Ovary (tissue), 9 donors: ENCODE measurements around the gene RNPEP. TPM values are rescaled to one million over a fixed set of nuclear protein-coding genes. Genes with fewer than 3 reads are reported as not detected.
A peak's percentile ranks its signal among the peaks of the same experiment; 100 is the strongest.

Source experiments
- DNase-seq, 5 donors: peaks; one replicate each; pipeline ENCODE4 v3.0.0-alpha.2; 2019 to 2020
- H3K27ac ChIP-seq, 2 donors: fragments of 200-600 bp; one replicate each; pipeline versions ENCODE4 v1.5.1 to v1.8.0; 2019 to 2022
- H3K27me3 ChIP-seq: fragments of 200-600 bp; one replicate; pipeline ENCODE4 v1.8.0; 2022
- H3K36me3 ChIP-seq: fragments of 200-600 bp; sonication (generic); one replicate; pipeline ENCODE4 v1.5.1; 2019
- H3K4me1 ChIP-seq: one replicate; pipeline ENCODE4 v1.8.1; 2013; ENCODE audit warnings: mild to moderate bottlenecking, moderate library complexity; ENCODE audit not compliant: insufficient read depth
- H3K4me3 ChIP-seq: fragments of 200-600 bp; sonication (generic); one replicate; pipeline ENCODE4 v1.5.1; 2017
- H3K9me3 ChIP-seq, 2 donors: fragments of 200-600 bp in 1 of 2; sonication (generic) in 1 of 2; one replicate each; pipeline versions ENCODE4 v1.5.1 to v1.8.1; 2013 to 2019; ENCODE audit warnings: mild to moderate bottlenecking in 1 of 2, moderate library complexity in 1 of 2
- EP300 ChIP-seq: sonication (generic); formaldehyde crosslinking; IDR thresholded peaks from one replicate; pipeline ENCODE4 v1.6.1; 2017; ENCODE audit warnings: antibody characterized with exemption
- POLR2A ChIP-seq: fragments of 450-650 bp; IDR thresholded peaks from one replicate; pipeline ENCODE4 v1.6.1; 2017; ENCODE audit warnings: antibody characterized with exemption, mild to moderate bottlenecking, moderate library complexity
- WGBS, 3 donors: extraction: QIAGEN DNeasy Blood & Tissue Kit in 1 of 3; methylation state at CpG; one replicate each; pipeline versions ENCODE4 v1.1.5 to v1.1.7; 2013 to 2017; 5-methylcytosine and 5-hydroxymethylcytosine counted together
- intact Hi-C, 4 donors: fragments of 100-400 bp; cut with DNase I; formaldehyde crosslinking; loops; one replicate each; pipeline versions ENCODE4 v1.11.0 to v1.15.1; 2022 to 2023
- polyA plus RNA-seq, 2 donors: library from polyadenylated mRNA; stranded (reverse); fragments of 200-250 nt in 1 of 2; fragments of 350-450 nt in 1 of 2; fragmentation: Illumina TruSeq in 1 of 2; extraction: RNeasy Lipid Tissue Mini Kit (QIAGEN cat#74804) in 1 of 2; gene quantifications; one replicate each; pipeline ENCODE4 v1.2.3, GENCODE V29; 2013 to 2014
- total RNA-seq, 7 donors: library from RNA; depleted of rRNA in 2 of 7; stranded (reverse); fragments of >200 nt in 2 of 7; fragmentation: NEBNext Ultra II Directional in 3 of 7; extraction: Animal tissue kit (Norgen Biotek cat#: 25700) in 3 of 7; gene quantifications; one replicate each; pipeline versions ENCODE4 v1.1.0 to v1.2.4, GENCODE V29; 2016 to 2023
- TF ChIP-seq, protein P1 (sequence below), 3 donors: fragments of 450-650 bp in 2 of 3; fragments of 200-600 bp in 1 of 3; IDR thresholded peaks; one replicate each; pipeline versions ENCODE4 v1.5.1 to v1.8.0; 2016 to 2022; ENCODE audit warnings: antibody characterized with exemption in 3 of 3, mild to moderate bottlenecking in 1 of 3
- donor health status: DM: no; HTN: no; CAD: no; lungs with moderate emphysema.
- donor health status: DM: no; HTN: no; CAD: no.
- donor health status: Bipolar disorder and iron deficiency.
- donor health status: DM: yes; HTN: yes; CAD: no.
- donor health status: DM: no; HTN: no; CAD: no.
- donor health status: DM: yes; HTN: yes; CAD: no.

The RNPEP gene
- total and polyA plus RNA-seq, 9 donors: 32.4 to 76.2 (median 43.9) TPM

DNA sequence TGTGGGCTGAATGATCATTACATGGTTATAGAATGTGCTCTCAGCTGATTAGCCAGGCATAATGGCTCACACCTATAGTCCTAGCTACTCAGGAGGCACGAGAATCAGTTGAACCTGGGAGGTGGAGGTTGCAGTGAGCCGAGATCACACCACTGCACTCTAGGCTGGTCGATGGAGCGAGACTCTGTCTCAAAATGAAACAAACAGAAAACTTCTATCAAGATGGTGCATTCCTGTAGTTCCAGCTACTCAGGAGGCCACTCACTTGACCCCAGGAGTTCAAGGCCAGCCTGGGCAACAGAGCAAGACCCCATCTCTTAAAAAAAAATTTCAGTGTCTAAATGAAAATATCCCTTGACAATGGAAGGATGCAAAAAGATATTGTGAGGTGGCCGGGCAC lies 16.3 kb upstream of the RNPEP start:
- intact Hi-C loops: no loop called here
- no peaks in the 10 kb centered on the region for H3K4me1 ChIP-seq
- DNase-seq: no peak
- 78 to 89% (median 87%) methylated on average over 5 of the region's 5 CpGs for WGBS, 3 donors
- no peak overlapping the region for H3K4me3 ChIP-seq
- H3K9me3 ChIP-seq: no peaks in the 10 kb centered on the region
- H3K27me3 ChIP-seq: no peaks in the 10 kb centered on the region
- H3K27ac ChIP-seq: no peak overlapping the region
- TF ChIP-seq, protein P1, sequence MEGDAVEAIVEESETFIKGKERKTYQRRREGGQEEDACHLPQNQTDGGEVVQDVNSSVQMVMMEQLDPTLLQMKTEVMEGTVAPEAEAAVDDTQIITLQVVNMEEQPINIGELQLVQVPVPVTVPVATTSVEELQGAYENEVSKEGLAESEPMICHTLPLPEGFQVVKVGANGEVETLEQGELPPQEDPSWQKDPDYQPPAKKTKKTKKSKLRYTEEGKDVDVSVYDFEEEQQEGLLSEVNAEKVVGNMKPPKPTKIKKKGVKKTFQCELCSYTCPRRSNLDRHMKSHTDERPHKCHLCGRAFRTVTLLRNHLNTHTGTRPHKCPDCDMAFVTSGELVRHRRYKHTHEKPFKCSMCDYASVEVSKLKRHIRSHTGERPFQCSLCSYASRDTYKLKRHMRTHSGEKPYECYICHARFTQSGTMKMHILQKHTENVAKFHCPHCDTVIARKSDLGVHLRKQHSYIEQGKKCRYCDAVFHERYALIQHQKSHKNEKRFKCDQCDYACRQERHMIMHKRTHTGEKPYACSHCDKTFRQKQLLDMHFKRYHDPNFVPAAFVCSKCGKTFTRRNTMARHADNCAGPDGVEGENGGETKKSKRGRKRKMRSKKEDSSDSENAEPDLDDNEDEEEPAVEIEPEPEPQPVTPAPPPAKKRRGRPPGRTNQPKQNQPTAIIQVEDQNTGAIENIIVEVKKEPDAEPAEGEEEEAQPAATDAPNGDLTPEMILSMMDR (IDR thresholded peaks at IDR 0.05): no peak
- TF ChIP-seq EP300 (no peak), POLR2A (no peak)
- peaks cover 3% of the 10 kb centered on the region for H3K36me3 ChIP-seq

DNA sequence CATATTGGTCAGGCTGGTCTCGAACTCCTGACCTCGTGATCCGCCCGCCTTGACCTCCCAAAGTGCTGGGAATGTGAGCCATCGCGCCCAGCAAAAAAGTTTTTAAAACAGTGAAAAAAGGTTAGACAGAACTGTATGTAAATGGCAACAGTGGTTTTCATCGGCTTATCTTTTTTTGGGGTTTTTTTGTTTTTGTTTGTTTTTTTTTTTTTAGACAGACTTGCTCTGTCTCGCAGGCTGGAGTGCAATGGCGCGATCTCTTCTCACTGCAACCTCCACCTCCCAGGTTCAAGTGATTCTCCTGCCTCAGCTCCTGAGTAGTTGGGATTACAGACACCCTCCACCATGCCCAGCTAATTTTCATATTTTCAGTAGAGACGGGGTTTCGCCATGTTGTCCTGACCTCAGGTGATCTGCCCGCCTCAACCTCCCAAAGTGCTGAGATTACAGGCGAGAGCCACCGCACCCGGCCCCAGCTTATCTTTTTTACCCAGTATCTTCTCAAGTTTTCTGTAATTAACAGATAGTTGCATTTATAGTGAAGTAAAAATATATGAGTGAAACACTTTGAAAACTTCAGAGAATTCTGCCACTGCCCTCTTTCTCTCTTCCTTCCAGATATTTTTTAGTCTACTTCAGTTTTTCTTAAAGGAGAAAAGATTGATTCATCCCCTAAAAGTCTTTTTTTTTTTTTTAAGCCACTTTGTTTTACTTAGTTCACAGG lies 14.1 kb upstream of the RNPEP start:
- TF ChIP-seq POLR2A (no peak), EP300 (no peak)
- TF ChIP-seq, protein P1 (IDR thresholded peaks at IDR 0.05): no peak
- H3K27ac ChIP-seq: no peak overlapping the region
- no peaks in the 10 kb centered on the region for H3K9me3 ChIP-seq
- DNase-seq: no peak
- peaks cover 5% of the 10 kb centered on the region for H3K4me1 ChIP-seq
- no peaks in the 10 kb centered on the region for H3K27me3 ChIP-seq
- intact Hi-C loops: no loop called here
- H3K4me3 ChIP-seq: no peak overlapping the region
- H3K36me3 ChIP-seq: no peaks in the 10 kb centered on the region
- 77 to 84% (median 80%) methylated on average over 16 of the region's 16 CpGs for WGBS, 3 donors

DNA sequence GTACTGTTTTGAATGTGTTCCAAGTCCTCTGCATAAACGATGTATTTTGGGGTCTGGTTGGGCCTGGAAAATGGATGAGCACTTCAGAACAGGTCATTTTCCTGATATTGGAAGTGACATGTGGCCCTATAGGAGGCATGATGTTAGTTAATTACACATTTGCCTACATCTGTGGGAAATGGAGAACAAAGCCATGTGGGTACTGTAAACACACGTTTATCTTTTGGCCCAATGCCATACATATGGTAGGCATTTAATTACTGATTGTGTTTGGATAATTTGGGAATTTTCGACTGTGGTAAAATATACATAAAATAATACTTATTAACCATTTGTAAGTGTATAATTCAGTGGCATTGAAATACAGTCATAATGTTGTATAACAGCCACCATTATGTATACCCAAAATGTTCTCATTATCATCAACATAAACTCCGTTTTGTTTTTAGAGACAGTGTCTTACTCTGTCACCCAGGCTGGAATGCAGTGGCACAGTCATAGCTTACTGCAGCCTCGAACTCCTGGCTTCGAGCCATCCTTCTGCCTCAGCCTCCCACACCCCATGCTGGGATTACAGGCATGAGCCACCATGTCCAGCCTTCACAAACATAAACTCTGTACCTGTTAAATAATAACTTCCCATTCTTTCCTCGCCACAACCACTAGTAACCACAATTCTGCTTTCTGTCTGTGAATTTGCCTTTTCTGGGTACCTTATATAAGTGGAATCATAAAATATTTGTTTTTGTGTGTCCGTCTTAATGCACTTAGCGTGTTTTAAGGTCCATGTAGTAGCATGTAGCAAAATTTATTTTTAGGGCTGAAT lies 11.9 kb upstream of the RNPEP start:
- TF ChIP-seq, protein P1 (IDR thresholded peaks at IDR 0.05): no peak
- TF ChIP-seq POLR2A (no peak), EP300 (no peak)
- intact Hi-C loops: loop anchor here (5.0 kb wide), 4 partner anchors 73 to 143 kb away; partner anchors contain the start of gene IPO9 (in 1 of the 4)
- WGBS, 3 donors: 48 to 54% (median 52%) methylated on average over 9 of the region's 9 CpGs
- H3K36me3 ChIP-seq: no peaks in the 10 kb centered on the region
- H3K4me1 ChIP-seq: peaks cover 5% of the 10 kb centered on the region
- no peak overlapping the region for H3K4me3 ChIP-seq
- no peak overlapping the region for H3K27ac ChIP-seq
- no peak for DNase-seq
- H3K9me3 ChIP-seq: no peaks in the 10 kb centered on the region
- H3K27me3 ChIP-seq: no peaks in the 10 kb centered on the region

DNA sequence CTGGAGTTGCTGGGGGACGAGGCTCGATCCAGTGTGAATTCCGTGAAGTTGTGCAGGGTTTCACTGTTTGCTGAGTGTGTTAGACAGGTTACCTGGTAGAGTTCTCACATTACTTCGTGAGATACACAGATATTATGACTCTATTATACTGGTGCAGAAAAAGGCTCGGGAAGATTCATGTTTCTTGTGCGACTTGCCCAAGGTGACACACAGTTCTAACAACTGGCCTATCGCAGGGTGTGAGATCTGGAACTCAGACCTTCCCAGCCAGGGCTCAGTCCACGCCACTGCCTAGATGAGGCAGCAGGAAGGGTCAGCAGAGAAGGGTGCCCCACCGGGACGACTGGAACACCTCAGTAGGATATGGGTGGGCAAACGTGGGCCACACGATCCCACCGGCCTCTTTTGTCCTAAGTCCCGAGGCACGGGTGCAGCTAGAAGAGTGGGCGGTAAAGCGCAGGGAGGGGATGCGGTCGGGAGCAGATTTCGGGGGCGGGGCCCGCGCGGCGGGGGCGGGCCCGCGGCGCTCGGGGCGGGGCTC lies 296 bp upstream of the RNPEP start:
- Histone ChIP-seq H3K9me3 (no peaks in the 10 kb centered on the region), H3K36me3 (no peaks in the 10 kb centered on the region), H3K27ac (peak overlapping the region in 1 of 2 donors; percentile 92), H3K27me3 (no peaks in the 10 kb centered on the region), H3K4me1 (peaks cover 3% of the 10 kb centered on the region), H3K4me3 (peak overlapping the region; percentile 76)
- peak; percentile 70 to 90 (median 79) for DNase-seq
- intact Hi-C loops: loop anchor here in 1 of 4 donors (5.0 kb wide), 1 partner anchor 85 kb away; no protein-coding TSS in a partner anchor
- 8 to 9% (median 8%) methylated on average over 26 to 31 of the region's 31 CpGs for WGBS, 3 donors
- TF ChIP-seq, protein P1 (IDR thresholded peaks at IDR 0.05): no peak
- TF ChIP-seq POLR2A (no peak), EP300 (no peak)
